SK-N-SH (cell line): Measurements from ENCODE around the gene ESM1. TPM values are rescaled to one million over a fixed set of nuclear protein-coding genes. Genes with fewer than 3 reads are reported as not detected.

Experiments used
- CTCF ChIA-PET: fragments of 300-600, 350-600 bp; formaldehyde crosslinking; extraction: SDS; loops from one replicate; lab custom pipeline; 2021; lab: Yijun Ruan, JAX
- POLR2A ChIA-PET: fragments of 350-600 bp; sonication (Branson Sonifier 250); formaldehyde crosslinking; extraction: SDS; loops from one replicate; lab custom pipeline; 2020; ENCODE audit warnings: antibody characterized with exemption, inconsistent platforms; lab: Yijun Ruan, JAX
- DNase-seq: peaks from one replicate; pipeline ENCODE4 v3.0.0; 2012
- H2AFZ ChIP-seq: fragments of 200-600 bp; sonication (generic); 2 replicates; pipeline ENCODE4 v1.8.1; 2016; ENCODE audit warnings: antibody characterized with exemption, mild to moderate bottlenecking, low read depth
- H3F3A ChIP-seq: fragments of 200-600 bp; sonication (generic); replicated peaks from 2 replicates; pipeline ENCODE3; 2016; ENCODE audit warnings: antibody characterized with exemption, mild to moderate bottlenecking; ENCODE audit not compliant: insufficient read depth
- H3K27ac ChIP-seq, 2 experiments: fragments of 200-500 bp in 1 of 2; fragments of 200-600 bp in 1 of 2; sonication (Bioruptor generic) in 1 of 2; sonication (generic), shearing (Covaris generic) in 1 of 2; 2 replicates each; pipeline versions ENCODE4 v1.5.1 to v1.6.1; 2014 to 2016; ENCODE audit warnings: low read depth in 2 of 2, inconsistent platforms in 1 of 2, low read length in 1 of 2, mild to moderate bottlenecking in 1 of 2, mixed read lengths in 1 of 2
- H3K27me3 ChIP-seq: fragments of 200-600 bp; sonication (generic), shearing (Covaris generic); 2 replicates; pipeline ENCODE4 v1.6.1; 2016; ENCODE audit warnings: mixed run types; ENCODE audit not compliant: insufficient read depth
- H3K36me3 ChIP-seq, 2 experiments: fragments of 200-500 bp in 1 of 2; fragments of 200-600 bp in 1 of 2; sonication (Bioruptor generic) in 1 of 2; sonication (generic) in 1 of 2; replicated peaks in 1 of 2; 2 replicates each; pipeline versions ENCODE3 to v1.5.1; 2014 to 2016; ENCODE audit warnings: low read length in 1 of 2, mild to moderate bottlenecking in 1 of 2; ENCODE audit not compliant: insufficient read depth in 2 of 2, control insufficient read depth in 1 of 2
- H3K4me1 ChIP-seq, 2 experiments: fragments of 200-500 bp in 1 of 2; fragments of 200-600 bp in 1 of 2; sonication (Bioruptor generic) in 1 of 2; sonication (generic), shearing (Covaris generic) in 1 of 2; 2 replicates each; pipeline versions ENCODE4 v1.5.1 to v1.6.1; 2014 to 2016; ENCODE audit warnings: low read depth in 1 of 2, low read length in 1 of 2, mixed run types in 1 of 2; ENCODE audit not compliant: insufficient read depth in 2 of 2, control insufficient read depth in 1 of 2
- H3K4me2 ChIP-seq: fragments of 200-600 bp; sonication (generic), shearing (Covaris generic); 2 replicates; pipeline ENCODE4 v1.6.1; 2017; ENCODE audit warnings: mixed run types
- H3K4me3 ChIP-seq, 2 experiments: fragments of 200-500 bp in 1 of 2; fragments of 200-600 bp in 1 of 2; sonication (Bioruptor generic) in 1 of 2; sonication (generic), shearing (Covaris generic) in 1 of 2; 2 replicates each; pipeline versions ENCODE4 v1.5.1 to v1.8.1; 2014 to 2016; ENCODE audit warnings: low read depth in 2 of 2, inconsistent platforms in 1 of 2, low read length in 1 of 2, mild to moderate bottlenecking in 1 of 2, mixed read lengths in 1 of 2, moderate library complexity in 1 of 2
- H3K79me2 ChIP-seq: fragments of 200-600 bp; sonication (generic); 2 replicates; pipeline ENCODE4 v1.8.1; 2017; ENCODE audit warnings: mild to moderate bottlenecking; ENCODE audit not compliant: insufficient read depth
- H3K9ac ChIP-seq: fragments of 200-600 bp; sonication (generic); 2 replicates; pipeline ENCODE4 v1.6.1; 2017; ENCODE audit warnings: mixed run types
- H3K9me2 ChIP-seq: fragments of 200-600 bp; sonication (generic); 2 replicates; pipeline ENCODE4 v1.6.1; 2017; ENCODE audit warnings: mixed run types
- H3K9me3 ChIP-seq: fragments of 200-600 bp; sonication (generic); 2 replicates; pipeline ENCODE4 v1.6.1; 2017; ENCODE audit warnings: mixed run types, mild to moderate bottlenecking, moderate library complexity
- H4K20me1 ChIP-seq: fragments of 200-600 bp; sonication (generic); 2 replicates; pipeline ENCODE4 v1.6.1; 2017; ENCODE audit warnings: mild to moderate bottlenecking, mixed run types; ENCODE audit not compliant: insufficient read depth
- CTCF ChIP-seq: fragments of 200-600 bp; sonication (generic); IDR thresholded peaks from 2 replicates; pipeline ENCODE4 v1.6.1; 2017; ENCODE audit warnings: antibody characterized with exemption, mild to moderate bottlenecking, moderate library complexity
- ELF1 ChIP-seq: IDR thresholded peaks from 2 replicates; pipeline ENCODE4 v1.4.0; 2012
- EP300 ChIP-seq, 2 experiments: IDR thresholded peaks; 2 replicates each; pipeline versions ENCODE4 v1.4.0 to v1.6.1; 2012; ENCODE audit warnings: borderline replicate concordance in 1 of 2, low read depth in 1 of 2, low read length in 1 of 2
- FOXM1 ChIP-seq: IDR thresholded peaks from 2 replicates; pipeline ENCODE4 v1.4.0; 2012; ENCODE audit warnings: low read depth, mild to moderate bottlenecking
- GABPA ChIP-seq: IDR thresholded peaks from 2 replicates; pipeline ENCODE4 v1.4.0; 2012; ENCODE audit warnings: low read depth, mild to moderate bottlenecking
- GATA2 ChIP-seq: sonication (generic); formaldehyde crosslinking; IDR thresholded peaks from 2 replicates; pipeline ENCODE4 v1.5.0; 2020; ENCODE audit warnings: mild to moderate bottlenecking, missing genetic modification reagents
- IRF3 ChIP-seq: fragments of 150-350 bp; IDR thresholded peaks from 2 replicates; pipeline ENCODE4 v1.6.1; 2016; ENCODE audit warnings: mild to moderate bottlenecking, low read depth, low read length
- JUND ChIP-seq: IDR thresholded peaks from 2 replicates; pipeline ENCODE4 v1.4.0; 2012
- MEF2A ChIP-seq: IDR thresholded peaks from 2 replicates; pipeline ENCODE4 v1.4.0; 2012; ENCODE audit warnings: low read depth, borderline replicate concordance
- MXI1 ChIP-seq: IDR thresholded peaks from 2 replicates; pipeline ENCODE4 v1.6.1; 2012; ENCODE audit warnings: mild to moderate bottlenecking, low read depth, low read length, improper control_type of control experiment
- NFIC ChIP-seq: IDR thresholded peaks from 2 replicates; pipeline ENCODE4 v1.4.0; 2012; ENCODE audit warnings: borderline replicate concordance
- PBX3 ChIP-seq: IDR thresholded peaks from 2 replicates; pipeline ENCODE4; 2012
- RAD21 ChIP-seq: IDR thresholded peaks from 2 replicates; pipeline ENCODE4 v1.6.1; 2012; ENCODE audit warnings: mild to moderate bottlenecking, low read length
- RCOR1 ChIP-seq: fragments of 150-350 bp; IDR thresholded peaks from 2 replicates; pipeline ENCODE4 v1.6.1; 2017; ENCODE audit warnings: antibody characterized with exemption, low read length
- SIN3A ChIP-seq: IDR thresholded peaks from 2 replicates; pipeline ENCODE4 v1.6.1; 2012; ENCODE audit warnings: low read depth, mild to moderate bottlenecking, low read length, moderate library complexity, borderline replicate concordance
- TAF1 ChIP-seq: IDR thresholded peaks from 2 replicates; pipeline ENCODE4 v1.6.1; 2012; ENCODE audit warnings: low read depth, mild to moderate bottlenecking, low read length, moderate library complexity, borderline replicate concordance
- TCF12 ChIP-seq: IDR thresholded peaks from 2 replicates; pipeline ENCODE4 v1.4.0; 2012
- TEAD4 ChIP-seq: IDR thresholded peaks from 2 replicates; pipeline ENCODE4 v1.4.0; 2012; ENCODE audit warnings: mild to moderate bottlenecking, borderline replicate concordance; ENCODE audit not compliant: insufficient read depth
- USF1 ChIP-seq: IDR thresholded peaks from 2 replicates; pipeline ENCODE4 v1.4.0; 2012; ENCODE audit warnings: low read depth, borderline replicate concordance
- ZBTB33 ChIP-seq: IDR thresholded peaks from 2 replicates; pipeline ENCODE4 v1.4.0; 2012; ENCODE audit warnings: low read depth, borderline replicate concordance
- WGBS: methylation state at CpG from one replicate; pipeline ENCODE4 v1.1.6; 2017; ENCODE audit warnings: low lambda C conversion rate; 5-methylcytosine and 5-hydroxymethylcytosine counted together
- polyA plus RNA-seq, 3 experiments: library from polyadenylated mRNA; depleted of rRNA; stranded (reverse); fragments of >200 nt; gene quantifications; 2 replicates each; pipeline ENCODE4 v1.2.3, GENCODE V29; 2012

The ESM1 gene
- polyA plus RNA-seq, 1 of the 3 experiments (the other 2 are of a cell fraction): 36.5 TPM

GRCh38 chr5:55022450-55022849 is 37.1 kb upstream of the ESM1 start:
- no peaks in the 10 kb centered on the region for H4K20me1 ChIP-seq
- CTCF ChIA-PET: interaction anchor here (1.1 kb wide), 1 partner anchor 78 kb away, joined by 3 read pairs; no protein-coding TSS in a partner anchor
- H3K79me2 ChIP-seq: no peaks in the 10 kb centered on the region
- H3K4me2 ChIP-seq: no peak overlapping the region
- H3K27ac ChIP-seq: no peak overlapping the region
- 6% methylated on average over 2 of the region's 2 CpGs for WGBS
- H2AFZ ChIP-seq: no peak overlapping the region
- H3K9me2 ChIP-seq: no peaks in the 10 kb centered on the region
- no peak for DNase-seq
- H3K4me3 ChIP-seq: no peak overlapping the region
- no peak for TF ChIP-seq IRF3
- no peak for TF ChIP-seq TEAD4
- no peak for TF ChIP-seq RCOR1
- no peak for TF ChIP-seq ELF1
- TF ChIP-seq CTCF: no peak
- TF ChIP-seq EP300 (IDR thresholded peaks at IDR 0.05; ENCODE audit: borderline replicate concordance in 1 of 2, low read depth in 1 of 2, low read length in 1 of 2): no peak
- TF ChIP-seq FOXM1: no peak
- no peak for TF ChIP-seq ZBTB33
- POLR2A ChIA-PET: no interaction called here
- no peaks in the 10 kb centered on the region; the same call in 1 of the 2 replicates for H3K27me3 ChIP-seq
- H3K36me3 ChIP-seq: no peaks in the 10 kb centered on the region
- H3K9ac ChIP-seq: no peak overlapping the region
- H3K4me1 ChIP-seq: no peaks in the 10 kb centered on the region
- no peaks in the 10 kb centered on the region for H3F3A ChIP-seq
- no peaks in the 10 kb centered on the region for H3K9me3 ChIP-seq

- Histone ChIP-seq H3F3A (no peaks in the 10 kb centered on the region), H3K27me3 (no peaks in the 10 kb centered on the region; the same call in 1 of the 2 replicates), H2AFZ (no peak overlapping the region), H3K27ac (no peak overlapping the region), H3K79me2 (no peaks in the 10 kb centered on the region), H3K4me1 (no peaks in the 10 kb centered on the region), H3K4me3 (no peak overlapping the region)
- DNase-seq: no peak
- TF ChIP-seq MXI1: no peak
- no peak for TF ChIP-seq TAF1
- TF ChIP-seq JUND: no peak
- TF ChIP-seq FOXM1: no peak
- no peak for TF ChIP-seq GABPA
- TF ChIP-seq PBX3: no peak
- TF ChIP-seq GATA2 (CRISPR knock-in tag): no peak
- no peak for TF ChIP-seq MEF2A
- no peak for TF ChIP-seq RAD21
- no peak for TF ChIP-seq NFIC
- TF ChIP-seq IRF3: no peak
- no peak for TF ChIP-seq TCF12
- no peak for TF ChIP-seq SIN3A
- TF ChIP-seq USF1: no peak
- TF ChIP-seq, all 33 proteins: peak for 0
- WGBS: 5% methylated on average over 4 of the region's 4 CpGs
- Histone ChIP-seq H3K9me2 (no peaks in the 10 kb centered on the region), H4K20me1 (no peaks in the 10 kb centered on the region), H3K4me2 (no peak overlapping the region), H3K36me3 (no peaks in the 10 kb centered on the region), H3K9ac (no peak overlapping the region), H3K9me3 (no peaks in the 10 kb centered on the region)
- ChIA-PET POLR2A (no interaction called here), CTCF (no interaction called here)
Observed at GRCh38 chr5:55021821-55022220, 36.4 kb upstream of the ESM1 start.
